HT1080 (cell line): ENCODE results near the gene INPP5K. TPM values are rescaled to one million over a fixed set of nuclear protein-coding genes. Genes with fewer than 3 reads are reported as not detected.
A peak's percentile ranks its signal among the peaks of the same experiment; 100 is the strongest.

ENCODE experiments used
- DNase-seq: peaks from one replicate; pipeline ENCODE4 v3.0.0-alpha.2; 2015; ENCODE audit warnings: low read depth
- total RNA-seq: library from RNA; depleted of rRNA; stranded (reverse); fragments of >200 nt; shearing (Covaris generic); gene quantifications from 2 replicates; pipeline ENCODE4 v1.2.3, GENCODE V29; 2014

Gene INPP5K
- total RNA-seq, 1 experiment from 2014 or later: 46.9 TPM

DNA sequence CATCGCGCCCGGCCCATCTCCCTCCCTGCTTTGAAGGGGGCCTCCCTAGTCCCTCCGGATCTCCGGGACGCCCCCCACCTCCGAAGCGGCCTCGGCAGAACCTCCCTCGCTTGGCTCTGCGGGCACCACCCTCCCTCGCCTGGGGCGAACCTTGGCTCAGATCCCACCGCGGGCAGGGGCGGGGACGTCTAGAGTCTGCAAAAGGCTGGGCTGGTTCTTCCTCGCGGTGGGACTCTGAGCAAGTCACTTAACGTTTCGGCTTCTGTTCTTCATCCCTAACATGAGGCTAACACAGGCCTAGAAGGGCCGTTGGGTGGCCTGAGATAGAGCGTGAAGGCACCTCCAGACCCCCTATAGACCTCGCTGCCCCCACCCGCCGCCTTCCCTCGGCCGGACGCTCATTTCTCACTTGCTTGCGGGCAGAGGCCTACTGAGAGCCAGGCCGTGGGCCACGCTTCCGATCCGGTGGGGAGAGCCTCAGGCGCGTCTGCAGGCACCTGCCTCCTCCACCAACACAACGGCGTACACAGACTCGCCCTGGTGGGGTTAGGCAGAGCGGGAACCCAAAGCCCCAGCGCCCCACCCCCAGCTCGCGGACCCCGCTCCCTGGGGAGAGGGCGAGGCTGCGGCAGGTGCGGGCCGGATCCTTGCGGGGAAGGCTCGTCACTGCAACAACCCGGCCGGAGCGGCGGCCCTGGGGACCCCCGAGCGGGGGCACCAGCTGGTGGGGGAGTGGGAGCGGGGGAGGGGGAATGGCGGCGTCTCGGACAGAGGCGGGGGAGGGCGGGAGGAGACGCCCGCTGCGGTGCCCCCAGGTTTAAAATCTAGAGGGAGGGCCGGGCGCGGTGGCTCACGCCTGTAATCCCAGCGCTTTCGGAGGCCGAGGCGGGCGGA, 29.4 kb downstream of the INPP5K start:
- no peak for DNase-seq

GRCh38 chr17:1485423-1486376, 30.7 kb downstream of the INPP5K start:
- no peak for DNase-seq

GRCh38 chr17:1484676-1485422, 31.6 kb downstream of the INPP5K start:
- DNase-seq: peak; percentile 36

GRCh38 chr17:1484060-1484535, 32.3 kb downstream of the INPP5K start:
- DNase-seq: no peak

- no peak for DNase-seq
Measured at GRCh38 chr17:1482680-1483079, 33.7 kb downstream of the INPP5K start.

GRCh38 chr17:1481736-1482135, 34.7 kb downstream of the INPP5K start:
- peak; percentile 39 for DNase-seq

DNA sequence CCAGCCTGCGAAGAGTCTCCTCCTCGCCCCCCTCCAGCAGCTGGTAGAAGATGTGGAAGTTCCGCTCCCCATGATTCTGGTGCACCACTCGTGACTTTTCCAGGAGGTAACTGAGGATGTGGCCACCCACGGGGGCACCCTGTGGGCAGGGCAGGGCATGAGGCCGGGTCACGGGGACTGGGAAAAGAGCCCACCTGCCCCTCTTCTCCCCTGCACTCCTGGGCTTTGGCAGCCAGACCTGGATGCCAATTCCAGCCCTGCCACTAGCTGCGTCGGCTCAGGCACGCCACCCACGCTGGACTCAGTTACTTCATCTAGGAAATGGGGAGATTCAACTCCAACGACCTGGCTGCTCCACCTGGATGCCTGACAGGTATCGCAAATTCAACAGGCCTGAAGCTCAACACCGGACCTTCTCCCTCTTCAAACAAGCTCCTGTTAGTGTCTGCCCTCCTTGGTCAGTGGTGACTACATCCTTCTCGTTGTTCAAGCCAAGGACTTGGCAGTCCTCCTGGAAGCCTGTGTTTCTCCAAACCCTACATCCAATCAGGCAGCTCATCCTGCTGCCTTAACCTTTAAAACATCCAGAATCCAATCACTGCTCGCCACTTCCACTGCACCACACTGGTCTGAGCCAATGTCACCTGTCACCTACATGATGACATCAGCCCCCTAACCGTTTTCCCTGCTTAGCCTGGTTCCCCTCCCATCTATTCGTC, 35.5 kb downstream of the INPP5K start:
- no peak for DNase-seq

- DNase-seq: no peak
Measured at GRCh38 chr17:1478418-1478817, 38.0 kb downstream of the INPP5K start.

DNA sequence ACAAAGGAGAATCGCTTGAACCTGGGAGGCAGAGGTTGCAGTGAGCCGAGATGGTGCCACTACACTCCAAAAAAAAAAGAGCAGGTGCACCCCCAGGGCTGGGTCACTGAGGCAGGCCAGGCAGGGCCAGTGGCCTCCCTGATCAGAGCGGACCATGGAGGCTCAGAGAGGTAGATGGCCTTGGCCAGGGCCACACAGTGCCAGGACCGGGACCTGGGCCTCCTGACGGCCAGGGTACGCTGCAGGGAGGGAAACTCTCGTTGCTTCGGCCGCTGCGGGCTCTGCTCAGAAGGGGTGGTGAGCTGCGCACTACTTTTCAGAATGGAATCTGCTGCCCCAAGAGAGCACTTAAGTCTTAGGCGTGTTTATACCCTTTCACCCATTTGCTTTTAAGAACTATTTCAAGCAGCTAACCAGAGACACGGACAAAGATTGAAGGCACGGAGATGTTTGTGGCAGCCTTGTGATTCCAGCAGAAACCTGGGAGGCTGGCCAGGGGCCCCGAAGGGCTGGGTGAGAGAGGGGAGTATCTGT, 41.0 kb downstream of the INPP5K start:
- DNase-seq: no peak

GRCh38 chr17:1474402-1475189, 41.8 kb downstream of the INPP5K start:
- no peak for DNase-seq

DNA sequence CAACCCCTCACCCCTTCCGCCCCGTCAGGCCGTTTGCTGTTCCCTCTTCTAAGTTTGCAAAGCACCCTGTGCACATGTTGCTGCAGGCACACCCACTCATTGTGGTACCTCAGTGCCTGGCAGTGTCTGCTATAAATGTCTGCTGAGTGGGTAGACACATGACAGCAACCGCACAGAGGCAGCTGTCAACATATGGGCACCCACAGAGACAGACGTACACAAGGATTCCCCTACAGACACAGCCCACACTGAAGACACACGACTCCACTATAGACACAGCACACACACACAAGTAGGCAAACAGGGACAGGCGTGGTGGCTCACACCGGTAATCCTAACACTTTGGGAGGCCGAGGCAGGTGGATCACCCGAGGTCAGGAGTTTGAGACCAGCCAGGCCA, 42.6 kb downstream of the INPP5K start:
- DNase-seq: no peak

DNA sequence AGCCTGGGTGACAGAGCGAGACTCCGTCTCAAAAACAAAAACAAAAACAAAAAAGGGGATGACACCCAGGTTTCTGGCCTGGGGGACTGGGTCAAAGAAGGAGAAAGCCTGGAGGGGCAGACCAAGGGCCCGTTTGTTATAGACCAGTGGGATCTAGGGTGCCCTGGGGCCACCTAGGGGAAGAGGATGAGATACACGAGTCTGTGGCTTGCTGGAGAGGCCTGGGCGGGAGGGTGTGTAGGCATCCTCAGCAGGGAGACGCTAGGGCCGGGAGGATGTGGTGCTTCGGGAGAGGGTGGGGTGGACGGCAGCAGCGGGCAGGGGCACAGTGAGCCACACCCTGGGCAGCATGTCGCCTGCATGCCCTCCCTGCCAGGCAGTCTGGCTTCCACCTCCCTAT, 43.2 kb downstream of the INPP5K start:
- DNase-seq: no peak

DNA sequence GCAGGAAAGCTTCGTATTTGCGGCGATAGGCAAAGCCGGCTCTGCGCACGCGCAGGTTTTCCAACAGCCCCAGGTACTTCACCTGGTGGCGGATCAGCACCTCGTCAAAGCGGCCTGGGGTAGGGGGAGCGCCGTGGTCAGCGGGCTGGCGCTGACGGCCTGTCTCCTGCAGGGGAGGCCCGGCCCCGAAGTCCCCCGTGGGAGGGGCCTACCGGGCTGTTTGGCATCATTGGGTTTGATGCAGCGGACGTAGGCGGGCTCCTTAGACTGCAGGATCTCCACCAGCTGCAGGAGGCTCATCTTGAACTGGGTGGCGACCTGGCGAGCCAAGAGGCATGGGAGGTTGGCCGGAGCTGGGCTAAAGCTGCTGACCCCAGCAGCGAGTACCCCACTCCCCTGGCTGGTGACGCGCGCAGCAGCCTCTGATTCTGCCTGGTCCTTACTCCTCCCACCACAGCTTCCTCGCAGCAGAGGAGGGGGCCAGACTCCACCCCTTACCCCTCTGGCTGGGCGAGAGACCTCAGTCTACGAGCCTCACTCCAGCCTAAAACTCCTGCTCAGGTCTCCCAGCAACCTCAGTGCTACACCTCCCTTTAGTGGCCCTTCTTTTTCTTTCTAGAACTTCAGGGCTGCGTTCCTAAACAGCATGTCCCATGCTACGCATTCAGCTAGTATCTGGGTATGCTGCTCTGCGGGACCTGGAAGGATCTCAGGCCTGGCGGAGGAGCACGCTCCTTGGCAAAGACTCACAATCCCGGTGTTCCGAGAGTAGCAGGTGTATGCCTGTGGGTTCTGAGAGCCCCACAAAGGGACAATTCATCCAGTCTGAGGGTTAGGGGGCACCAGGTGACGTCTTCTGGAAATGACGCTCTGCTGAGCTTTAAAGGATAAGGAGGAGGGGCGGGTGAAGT, 44.2 kb downstream of the INPP5K start:
- no peak for DNase-seq

DNA sequence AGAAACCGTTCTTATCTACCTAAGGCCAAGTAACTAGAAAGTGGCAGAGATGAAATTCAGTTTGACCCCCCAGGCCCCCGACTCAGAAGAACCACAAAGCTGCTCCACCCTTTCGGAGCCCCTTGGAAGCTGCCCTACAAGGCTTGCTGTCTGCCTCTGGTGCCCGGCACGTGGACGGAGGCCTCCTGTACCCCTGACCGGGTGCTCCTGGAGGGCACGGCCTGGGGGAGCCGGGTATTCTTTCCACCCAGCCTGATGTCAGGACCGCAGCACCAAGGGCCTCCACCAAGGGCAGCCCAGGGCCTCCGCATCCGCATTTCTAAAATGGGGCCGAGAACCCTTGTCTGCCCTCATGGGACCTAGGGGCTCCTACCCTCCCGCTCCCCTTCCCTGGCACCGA, 44.9 kb downstream of the INPP5K start:
- DNase-seq: no peak

GRCh38 chr17:1470755-1471462, 45.5 kb downstream of the INPP5K start:
- no peak for DNase-seq

- no peak for DNase-seq
Measured at GRCh38 chr17:1470071-1470754, 46.2 kb downstream of the INPP5K start.

- DNase-seq: peak; percentile 50
Measured at GRCh38 chr17:1469231-1469852, 47.1 kb downstream of the INPP5K start.
